AG04449 (cell line): ENCODE data around the gene JAZF1.

Experiments
- CTCF ChIA-PET: fragments of 350-600 bp; formaldehyde crosslinking; extraction: SDS; loops from one replicate; lab custom pipeline; 2021; ENCODE audit warnings: antibody characterized with exemption; lab: Yijun Ruan, JAX
- POLR2A ChIA-PET: fragments of 400-600, 350-600 bp; formaldehyde crosslinking; extraction: SDS; loops from one replicate; lab custom pipeline; 2020; ENCODE audit warnings: antibody characterized with exemption, inconsistent platforms; lab: Yijun Ruan, JAX
- DNase-seq: peaks from one replicate; pipeline ENCODE4 v3.0.0-alpha.2; 2010; ENCODE audit warnings: low read depth, low spot score
- H3K4me3 ChIP-seq: 2 replicates; pipeline ENCODE4 v1.5.1; 2011; ENCODE audit warnings: low read depth, mild to moderate bottlenecking, control low read depth, low read length
- TF ChIP-seq, protein P1 (sequence below): IDR thresholded peaks from one replicate; pipeline ENCODE4 v1.5.1; 2011; ENCODE audit warnings: mild to moderate bottlenecking, moderate library complexity, low read length, control low read depth, inconsistent platforms; ENCODE audit not compliant: insufficient read depth; ENCODE audit errors: missing control alignments

Gene JAZF1

DNA sequence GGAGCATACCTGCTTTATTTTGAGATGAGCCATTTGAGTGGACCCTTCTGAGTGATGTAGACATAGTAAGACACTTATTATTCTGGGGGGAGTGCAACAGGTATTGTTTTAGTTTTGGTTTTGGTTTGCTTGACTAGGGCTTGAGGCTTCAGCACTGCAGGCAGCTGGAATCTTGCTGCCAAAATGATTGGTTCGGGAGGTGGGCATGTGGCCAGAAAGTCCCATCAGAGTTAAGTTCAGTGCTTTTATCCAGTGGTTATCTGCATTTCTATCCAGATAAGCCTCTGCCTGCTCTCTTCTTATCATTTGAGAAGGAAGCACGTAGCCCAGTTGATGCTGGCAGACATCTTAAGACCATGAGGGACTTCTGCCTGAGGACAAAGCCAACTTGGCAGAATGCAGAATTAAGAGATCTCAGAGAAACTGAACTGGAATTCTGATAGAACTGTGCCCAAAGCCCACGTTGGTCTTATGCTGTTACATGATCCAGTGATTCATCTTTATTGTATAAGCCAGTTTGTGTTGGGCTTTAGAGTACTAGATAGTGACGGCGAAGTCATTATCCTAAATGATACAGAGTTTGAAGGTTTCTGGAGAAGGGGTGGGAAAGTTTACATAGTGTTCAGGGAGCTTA, 9.6 kb upstream of the JAZF1 start:
- no peak for DNase-seq
- TF ChIP-seq, protein P1, sequence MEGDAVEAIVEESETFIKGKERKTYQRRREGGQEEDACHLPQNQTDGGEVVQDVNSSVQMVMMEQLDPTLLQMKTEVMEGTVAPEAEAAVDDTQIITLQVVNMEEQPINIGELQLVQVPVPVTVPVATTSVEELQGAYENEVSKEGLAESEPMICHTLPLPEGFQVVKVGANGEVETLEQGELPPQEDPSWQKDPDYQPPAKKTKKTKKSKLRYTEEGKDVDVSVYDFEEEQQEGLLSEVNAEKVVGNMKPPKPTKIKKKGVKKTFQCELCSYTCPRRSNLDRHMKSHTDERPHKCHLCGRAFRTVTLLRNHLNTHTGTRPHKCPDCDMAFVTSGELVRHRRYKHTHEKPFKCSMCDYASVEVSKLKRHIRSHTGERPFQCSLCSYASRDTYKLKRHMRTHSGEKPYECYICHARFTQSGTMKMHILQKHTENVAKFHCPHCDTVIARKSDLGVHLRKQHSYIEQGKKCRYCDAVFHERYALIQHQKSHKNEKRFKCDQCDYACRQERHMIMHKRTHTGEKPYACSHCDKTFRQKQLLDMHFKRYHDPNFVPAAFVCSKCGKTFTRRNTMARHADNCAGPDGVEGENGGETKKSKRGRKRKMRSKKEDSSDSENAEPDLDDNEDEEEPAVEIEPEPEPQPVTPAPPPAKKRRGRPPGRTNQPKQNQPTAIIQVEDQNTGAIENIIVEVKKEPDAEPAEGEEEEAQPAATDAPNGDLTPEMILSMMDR, result no peak
- CTCF ChIA-PET, result interaction anchor here (0.8 kb wide), 1 partner anchor 77 kb away, joined by 3 read pairs; no protein-coding TSS in a partner anchor
- no peak overlapping the region for H3K4me3 ChIP-seq
- POLR2A ChIA-PET, result no interaction called here

DNA sequence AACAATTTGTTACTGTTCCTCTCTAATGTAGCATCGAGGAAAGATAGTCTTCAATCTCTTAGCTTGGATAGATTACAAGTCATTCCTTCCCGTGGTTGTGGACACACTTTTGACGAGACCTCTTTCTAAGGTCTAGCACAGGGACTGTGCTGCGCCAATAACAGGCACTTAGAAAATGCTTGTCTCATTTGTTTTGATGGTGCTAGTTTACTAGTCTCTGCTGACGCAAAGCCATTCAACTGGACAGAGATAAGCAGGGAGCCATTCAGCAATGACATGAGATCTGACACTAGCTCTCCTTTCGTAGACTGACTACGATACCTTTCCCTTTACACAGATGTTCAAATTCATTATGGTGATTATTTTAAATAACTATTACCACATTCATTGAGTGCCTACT, 6.4 kb upstream of the JAZF1 start:
- TF ChIP-seq, protein P1, result no peak
- ChIA-PET POLR2A (no interaction called here), CTCF (interaction anchor here (1.6 kb wide), 1 partner anchor 90 kb away, joined by 3 read pairs; no protein-coding TSS in a partner anchor)
- DNase-seq, result no peak
- no peak overlapping the region for H3K4me3 ChIP-seq

GRCh38 chr7:28183627-28184026, 3.0 kb upstream of the JAZF1 start:
- TF ChIP-seq, protein P1, result no peak
- no peak overlapping the region for H3K4me3 ChIP-seq
- ChIA-PET CTCF (interaction anchor here (0.9 to 1.5 kb wide), 3 partner anchors 11 to 87 kb away, joined by 3 to 4 read pairs (median 4); no protein-coding TSS in a partner anchor), POLR2A (interaction anchor here (0.6 kb wide), 1 partner anchor 850 kb away, joined by 4 read pairs; no protein-coding TSS in a partner anchor)
- no peak for DNase-seq

DNA sequence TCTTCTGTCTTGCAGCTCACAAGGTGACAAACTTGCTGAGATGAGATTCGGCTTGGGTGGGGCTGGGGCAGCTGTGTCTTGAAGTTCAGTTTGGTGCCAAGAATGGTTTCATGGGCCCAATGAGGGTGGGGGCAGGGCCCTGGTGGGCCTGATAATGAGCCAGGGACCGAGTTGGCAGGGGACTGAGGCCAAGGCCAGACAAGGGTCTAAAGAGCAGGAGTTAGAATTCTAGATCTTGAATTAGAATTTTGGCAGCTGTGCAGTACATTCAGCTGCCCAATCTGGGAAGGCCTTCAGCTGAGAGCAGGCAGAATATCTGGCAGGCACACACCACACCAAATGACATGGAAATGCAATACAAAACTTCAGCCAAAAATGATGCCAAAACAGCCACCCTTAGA, 1.5 kb upstream of the JAZF1 start:
- TF ChIP-seq, protein P1, result no peak
- CTCF ChIA-PET, result interaction anchor here (0.9 to 1.8 kb wide), 4 partner anchors 11 to 673 kb away, joined by 3 to 6 read pairs (median 3); no protein-coding TSS in a partner anchor
- POLR2A ChIA-PET, result no interaction called here
- no peak overlapping the region for H3K4me3 ChIP-seq
- no peak for DNase-seq

- no peak overlapping the region for H3K4me3 ChIP-seq
- ChIA-PET CTCF (interaction anchor here (1.0 to 1.8 kb wide), 2 partner anchors 80 to 673 kb away, joined by 3 to 6 read pairs; no protein-coding TSS in a partner anchor), POLR2A (no interaction called here)
- no peak for DNase-seq
- TF ChIP-seq, protein P1, result no peak
Observed at GRCh38 chr7:28181416-28181815, 821 bp upstream of the JAZF1 start.

DNA sequence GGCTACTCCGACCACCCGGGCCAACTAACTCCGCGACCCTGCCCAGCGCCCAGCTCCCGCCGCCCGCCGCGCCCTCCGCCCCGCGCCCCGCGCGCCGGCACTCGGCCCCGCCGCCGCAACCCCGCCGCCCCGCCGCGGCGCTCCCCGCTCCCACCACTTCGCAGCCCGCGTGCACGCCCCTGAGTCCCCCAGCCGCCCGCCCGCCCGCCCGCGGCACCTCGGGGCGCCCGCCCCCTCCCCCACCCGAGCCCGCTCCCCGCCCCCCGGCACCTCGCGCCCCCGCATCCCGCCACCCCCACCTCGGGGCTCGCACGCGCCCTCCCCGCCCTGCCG, 598 bp downstream of the JAZF1 start:
- ChIA-PET POLR2A (interaction anchor here (1.0 kb wide), 1 partner anchor 20 kb away, joined by 5 read pairs; no protein-coding TSS in a partner anchor), CTCF (no interaction called here)
- DNase-seq, result no peak
- TF ChIP-seq, protein P1, result no peak
- H3K4me3 ChIP-seq, result peak overlapping the region; percentile 77
